Measurements from ENCODE around the gene TFDP1. TPM values are rescaled to one million over a fixed set of nuclear protein-coding genes. Genes with fewer than 3 reads are reported as not detected.

TFDP1 gene
- total RNA-seq, 4 donors from 2014 or later: 48.0 to 84.2 (median 53.9) TPM

- intact Hi-C loops (cut with DNase I): no loop called here
- Histone ChIP-seq H3K36me3 (no peaks in the 10 kb centered on the region), H3K4me3 (replicated peaks in 1 of 3) (no peak overlapping the region), H3K9me3 (no peaks in the 10 kb centered on the region), H3K4me1 (no peaks in the 10 kb centered on the region), H3K27me3 (no peaks in the 10 kb centered on the region), H3K27ac (no peak overlapping the region)
- TF ChIP-seq POLR2A (IDR thresholded peaks at IDR 0.05) (no peak), CTCF (IDR thresholded peaks at IDR 0.05) (no peak)
- whole genome bisulfite sequencing, 2 donors: 92 to 96% methylated on average over 8 of the region's 8 CpGs
- no peak for DNase-seq
Measured at GRCh38 chr13:113595131-113595530, 10.6 kb downstream of the TFDP1 start.

GRCh38 chr13:113596321-113597200 lies 12.0 kb downstream of the TFDP1 start:
- no peaks in the 10 kb centered on the region for H3K9me3 ChIP-seq
- intact Hi-C loops (cut with DNase I): no loop called here
- WGBS, 2 donors: 93 to 94% methylated on average over 23 to 24 of the region's 27 CpGs
- no peak overlapping the region for H3K4me3 ChIP-seq (replicated peaks in 1 of 3)
- no peak for TF ChIP-seq POLR2A (IDR thresholded peaks at IDR 0.05)
- TF ChIP-seq CTCF (IDR thresholded peaks at IDR 0.05): no peak
- H3K27ac ChIP-seq: no peak overlapping the region
- DNase-seq: no peak
- no peaks in the 10 kb centered on the region for H3K27me3 ChIP-seq
- no peaks in the 10 kb centered on the region for H3K4me1 ChIP-seq
- H3K36me3 ChIP-seq: no peaks in the 10 kb centered on the region

GRCh38 chr13:113597391-113598080 lies 13.0 kb downstream of the TFDP1 start:
- H3K27ac ChIP-seq: no peak overlapping the region
- no peaks in the 10 kb centered on the region for H3K9me3 ChIP-seq
- intact Hi-C loops (cut with DNase I): no loop called here
- H3K4me1 ChIP-seq: no peaks in the 10 kb centered on the region
- TF ChIP-seq POLR2A (IDR thresholded peaks at IDR 0.05) (no peak), CTCF (IDR thresholded peaks at IDR 0.05) (no peak)
- DNase-seq: no peak
- H3K4me3 ChIP-seq (replicated peaks in 1 of 3): no peak overlapping the region
- H3K36me3 ChIP-seq: no peaks in the 10 kb centered on the region
- 88 to 95% methylated on average over 16 to 24 of the region's 24 CpGs for WGBS, 2 donors
- H3K27me3 ChIP-seq: no peaks in the 10 kb centered on the region

DNA sequence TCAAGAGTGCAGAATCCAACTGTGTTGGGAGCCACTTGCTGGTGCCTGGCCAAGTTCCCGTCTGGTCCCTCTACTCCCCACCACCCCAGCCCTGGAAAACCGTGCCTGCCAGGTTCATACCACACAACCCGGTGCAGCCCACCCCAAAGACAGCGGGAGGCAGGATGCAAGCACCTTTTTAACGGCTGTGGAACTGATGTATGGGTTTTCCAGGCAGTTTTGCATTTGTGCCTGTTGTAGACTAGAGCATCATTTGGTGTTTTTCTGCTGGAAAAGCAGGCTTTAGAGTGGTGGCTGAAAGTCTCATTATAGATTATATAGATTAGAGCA lies 13.5 kb downstream of the TFDP1 start:
- Histone ChIP-seq H3K36me3 (no peaks in the 10 kb centered on the region), H3K27me3 (no peaks in the 10 kb centered on the region), H3K4me3 (replicated peaks in 1 of 3) (no peak overlapping the region), H3K27ac (no peak overlapping the region), H3K4me1 (no peaks in the 10 kb centered on the region), H3K9me3 (no peaks in the 10 kb centered on the region)
- no peak for TF ChIP-seq POLR2A (IDR thresholded peaks at IDR 0.05)
- no peak for TF ChIP-seq CTCF (IDR thresholded peaks at IDR 0.05)
- WGBS, 2 donors: 88 to 96% methylated on average over 5 of the region's 5 CpGs
- DNase-seq: no peak
- intact Hi-C loops (cut with DNase I): no loop called here

DNA sequence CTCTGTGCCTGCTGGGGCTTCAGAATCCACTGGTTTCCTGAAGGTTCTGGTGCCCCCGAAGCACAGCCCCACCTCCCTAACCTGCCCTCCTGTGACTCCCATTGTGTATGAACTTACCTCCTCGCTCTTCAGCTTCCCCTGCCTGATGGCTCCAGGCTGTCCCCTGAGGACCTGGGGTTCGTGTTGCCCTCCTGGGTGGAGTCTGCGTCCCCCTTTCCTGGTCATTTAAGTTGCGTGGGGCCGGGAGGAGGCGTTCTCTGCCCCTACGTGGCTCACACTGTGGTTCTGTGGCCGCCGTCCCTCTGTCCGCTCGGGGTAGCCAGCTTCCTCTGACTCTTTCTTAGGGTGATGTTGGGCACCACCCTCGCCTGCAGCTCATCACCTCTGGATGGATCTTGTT lies 13.9 kb downstream of the TFDP1 start:
- DNase-seq: no peak
- H3K4me1 ChIP-seq: no peaks in the 10 kb centered on the region
- WGBS, 2 donors: 96 to 97% methylated on average over 13 of the region's 13 CpGs
- no peaks in the 10 kb centered on the region for H3K36me3 ChIP-seq
- no peak for TF ChIP-seq CTCF (IDR thresholded peaks at IDR 0.05)
- TF ChIP-seq POLR2A (IDR thresholded peaks at IDR 0.05): no peak
- H3K27me3 ChIP-seq: no peaks in the 10 kb centered on the region
- no peak overlapping the region for H3K27ac ChIP-seq
- no peak overlapping the region for H3K4me3 ChIP-seq (replicated peaks in 1 of 3)
- no peaks in the 10 kb centered on the region for H3K9me3 ChIP-seq
- intact Hi-C loops (cut with DNase I): no loop called here

All from thyroid gland (tissue), 4 donors.